HL-60 (cell line): ENCODE results near the gene WDFY4.

Experiments used
- DNase-seq, 2 experiments: peaks; one replicate each; pipeline ENCODE4 v3.0.0-alpha.2; 2010 to 2020; ENCODE audit warnings: low read depth in 1 of 2, low spot score in 1 of 2
- H3K27ac ChIP-seq: fragments of 250-450 bp; sonication (Bioruptor Pico); replicated peaks from 2 replicates; pipeline ENCODE4 v1.5.1; 2020; ENCODE audit warnings: mild to moderate bottlenecking, moderate library complexity
- H3K27me3 ChIP-seq: fragments of 250-450 bp; sonication (Bioruptor Pico); 2 replicates; pipeline ENCODE4 v1.5.1; 2021; ENCODE audit warnings: mild to moderate bottlenecking, moderate library complexity; ENCODE audit not compliant: insufficient read depth, poor library complexity, severe bottlenecking
- H3K4me3 ChIP-seq: replicated peaks from 2 replicates; pipeline ENCODE4 v1.5.1; 2011; ENCODE audit warnings: mild to moderate bottlenecking, control low read depth, low read length; ENCODE audit not compliant: insufficient read depth
- CTCF ChIP-seq: IDR thresholded peaks from one replicate; pipeline ENCODE4 v1.5.1; 2011; ENCODE audit warnings: low read length, control low read depth, inconsistent platforms; ENCODE audit not compliant: insufficient read depth
- GABPA ChIP-seq: IDR thresholded peaks from 2 replicates; pipeline ENCODE4 v1.6.1; 2012; ENCODE audit warnings: low read depth
- POLR2AphosphoS5 ChIP-seq: IDR thresholded peaks from 2 replicates; pipeline ENCODE4 v1.6.1; 2012; ENCODE audit warnings: low read depth
- REST ChIP-seq: IDR thresholded peaks from 2 replicates; pipeline ENCODE4 v1.6.1; 2012; ENCODE audit warnings: low read depth; ENCODE audit not compliant: insufficient replicate concordance
- SPI1 ChIP-seq: IDR thresholded peaks from 2 replicates; pipeline ENCODE4 v1.6.1; 2012; ENCODE audit warnings: low read depth, mild to moderate bottlenecking, borderline replicate concordance

WDFY4 gene

GRCh38 chr10:48900371-48900801 is 215.7 kb downstream of the WDFY4 start:
- peak; percentile 18 to 65 for DNase-seq

GRCh38 chr10:48901319-48901718 is 216.6 kb downstream of the WDFY4 start:
- H3K4me3 ChIP-seq, result no peak overlapping the region
- no peak overlapping the region for H3K27ac ChIP-seq
- no peaks in the 10 kb centered on the region for H3K27me3 ChIP-seq
- no peak for DNase-seq
- TF ChIP-seq POLR2AphosphoS5, result no peak
- no peak for TF ChIP-seq SPI1
- TF ChIP-seq REST, result no peak
- TF ChIP-seq GABPA, result no peak
- TF ChIP-seq CTCF, result no peak

More at GRCh38 chr10:48900371-48900801, 215.7 kb downstream of the WDFY4 start:
- H3K27ac ChIP-seq, result no peak overlapping the region
- TF ChIP-seq REST, result no peak
- peak; percentile 57; the same call in 1 of the 2 replicates for TF ChIP-seq SPI1
- no peak for TF ChIP-seq CTCF
- no peaks in the 10 kb centered on the region for H3K27me3 ChIP-seq
- H3K4me3 ChIP-seq, result no peak overlapping the region

GRCh38 chr10:48902096-48902495 is 217.4 kb downstream of the WDFY4 start:
- H3K27ac ChIP-seq, result no peak overlapping the region
- DNase-seq, result no peak
- TF ChIP-seq SPI1 (no peak), REST (no peak), POLR2AphosphoS5 (no peak), GABPA (no peak), CTCF (no peak)
- H3K27me3 ChIP-seq, result no peaks in the 10 kb centered on the region
- H3K4me3 ChIP-seq, result no peak overlapping the region
